Parathyroid adenoma (tissue), 2 donors: ENCODE measurements around the gene SLC8B1.

ENCODE experiments used
- H2AFZ ChIP-seq: fragments of 300-600 bp; sonication (generic); one replicate; pipeline ENCODE4 v1.7.0; 2017; ENCODE audit warnings: antibody characterized with exemption, mild to moderate bottlenecking
- H3K27ac ChIP-seq: fragments of 300-600 bp; sonication (generic); one replicate; pipeline ENCODE4 v1.7.0; 2017
- H3K27me3 ChIP-seq: fragments of 300-600 bp; sonication (generic); one replicate; pipeline ENCODE4 v1.7.0; 2017; ENCODE audit warnings: low read length; ENCODE audit not compliant: control insufficient read depth, insufficient read depth
- H3K36me3 ChIP-seq: fragments of 300-600 bp; sonication (generic); one replicate; pipeline ENCODE4 v1.7.0; 2017; ENCODE audit warnings: low read length; ENCODE audit not compliant: control insufficient read depth, insufficient read depth
- H3K4me1 ChIP-seq: fragments of 300-600 bp; sonication (generic); one replicate; pipeline ENCODE4 v1.7.0; 2017; ENCODE audit warnings: control low read depth
- H3K4me2 ChIP-seq: fragments of 300-600 bp; sonication (generic); one replicate; pipeline ENCODE4 v1.7.0; 2017; ENCODE audit warnings: low read length
- H3K4me3 ChIP-seq: fragments of 300-600 bp; sonication (generic); one replicate; pipeline ENCODE4 v1.7.0; 2017; ENCODE audit warnings: low read depth, low read length
- H3K79me2 ChIP-seq: fragments of 300-600 bp; sonication (generic); one replicate; pipeline ENCODE4 v1.7.0; 2017; ENCODE audit warnings: control low read depth
- H3K9ac ChIP-seq: fragments of 300-600 bp; sonication (generic); one replicate; pipeline ENCODE4 v1.7.0; 2017; ENCODE audit warnings: mild to moderate bottlenecking
- H3K9me3 ChIP-seq: fragments of 300-600 bp; sonication (generic); one replicate; pipeline ENCODE4 v1.7.0; 2017; ENCODE audit warnings: low read length; ENCODE audit not compliant: control insufficient read depth
- TF ChIP-seq, protein P1 (sequence below): fragments of 300-600 bp; sonication (generic); IDR thresholded peaks from one replicate; pipeline ENCODE4 v1.7.0; 2017; ENCODE audit warnings: antibody characterized with exemption, mild to moderate bottlenecking
- donor health status: primary hyperparathyroidism.

Gene SLC8B1

GRCh38 chr12:113365639-113366395 is 30.9 kb upstream of the SLC8B1 start:
- Histone ChIP-seq H3K79me2 (no peaks in the 10 kb centered on the region), H3K27me3 (no peaks in the 10 kb centered on the region), H3K9ac (no peak overlapping the region), H2AFZ (no peak overlapping the region), H3K4me2 (no peak overlapping the region), H3K4me1 (no peaks in the 10 kb centered on the region), H3K4me3 (no peak overlapping the region), H3K9me3 (no peaks in the 10 kb centered on the region), H3K27ac (no peak overlapping the region), H3K36me3 (no peaks in the 10 kb centered on the region)
- TF ChIP-seq, protein P1, sequence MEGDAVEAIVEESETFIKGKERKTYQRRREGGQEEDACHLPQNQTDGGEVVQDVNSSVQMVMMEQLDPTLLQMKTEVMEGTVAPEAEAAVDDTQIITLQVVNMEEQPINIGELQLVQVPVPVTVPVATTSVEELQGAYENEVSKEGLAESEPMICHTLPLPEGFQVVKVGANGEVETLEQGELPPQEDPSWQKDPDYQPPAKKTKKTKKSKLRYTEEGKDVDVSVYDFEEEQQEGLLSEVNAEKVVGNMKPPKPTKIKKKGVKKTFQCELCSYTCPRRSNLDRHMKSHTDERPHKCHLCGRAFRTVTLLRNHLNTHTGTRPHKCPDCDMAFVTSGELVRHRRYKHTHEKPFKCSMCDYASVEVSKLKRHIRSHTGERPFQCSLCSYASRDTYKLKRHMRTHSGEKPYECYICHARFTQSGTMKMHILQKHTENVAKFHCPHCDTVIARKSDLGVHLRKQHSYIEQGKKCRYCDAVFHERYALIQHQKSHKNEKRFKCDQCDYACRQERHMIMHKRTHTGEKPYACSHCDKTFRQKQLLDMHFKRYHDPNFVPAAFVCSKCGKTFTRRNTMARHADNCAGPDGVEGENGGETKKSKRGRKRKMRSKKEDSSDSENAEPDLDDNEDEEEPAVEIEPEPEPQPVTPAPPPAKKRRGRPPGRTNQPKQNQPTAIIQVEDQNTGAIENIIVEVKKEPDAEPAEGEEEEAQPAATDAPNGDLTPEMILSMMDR = no peak

GRCh38 chr12:113364698-113365097 is 29.8 kb upstream of the SLC8B1 start:
- Histone ChIP-seq H3K9ac (no peak overlapping the region), H3K4me2 (no peak overlapping the region), H2AFZ (no peak overlapping the region), H3K27me3 (no peaks in the 10 kb centered on the region), H3K27ac (no peak overlapping the region), H3K36me3 (no peaks in the 10 kb centered on the region), H3K9me3 (no peaks in the 10 kb centered on the region), H3K4me1 (no peaks in the 10 kb centered on the region), H3K4me3 (no peak overlapping the region), H3K79me2 (no peaks in the 10 kb centered on the region)
- TF ChIP-seq, protein P1 = no peak

- Histone ChIP-seq H3K4me3 (no peak overlapping the region), H3K4me2 (no peak overlapping the region), H3K4me1 (peaks cover 7% of the 10 kb centered on the region), H3K79me2 (no peaks in the 10 kb centered on the region), H3K36me3 (no peaks in the 10 kb centered on the region), H2AFZ (no peak overlapping the region), H3K9ac (no peak overlapping the region), H3K9me3 (no peaks in the 10 kb centered on the region), H3K27me3 (no peaks in the 10 kb centered on the region), H3K27ac (no peak overlapping the region)
- TF ChIP-seq, protein P1 = no peak
These were observed 26.9 kb upstream of the SLC8B1 start for GRCh38 chr12:113361574-113362370.

DNA sequence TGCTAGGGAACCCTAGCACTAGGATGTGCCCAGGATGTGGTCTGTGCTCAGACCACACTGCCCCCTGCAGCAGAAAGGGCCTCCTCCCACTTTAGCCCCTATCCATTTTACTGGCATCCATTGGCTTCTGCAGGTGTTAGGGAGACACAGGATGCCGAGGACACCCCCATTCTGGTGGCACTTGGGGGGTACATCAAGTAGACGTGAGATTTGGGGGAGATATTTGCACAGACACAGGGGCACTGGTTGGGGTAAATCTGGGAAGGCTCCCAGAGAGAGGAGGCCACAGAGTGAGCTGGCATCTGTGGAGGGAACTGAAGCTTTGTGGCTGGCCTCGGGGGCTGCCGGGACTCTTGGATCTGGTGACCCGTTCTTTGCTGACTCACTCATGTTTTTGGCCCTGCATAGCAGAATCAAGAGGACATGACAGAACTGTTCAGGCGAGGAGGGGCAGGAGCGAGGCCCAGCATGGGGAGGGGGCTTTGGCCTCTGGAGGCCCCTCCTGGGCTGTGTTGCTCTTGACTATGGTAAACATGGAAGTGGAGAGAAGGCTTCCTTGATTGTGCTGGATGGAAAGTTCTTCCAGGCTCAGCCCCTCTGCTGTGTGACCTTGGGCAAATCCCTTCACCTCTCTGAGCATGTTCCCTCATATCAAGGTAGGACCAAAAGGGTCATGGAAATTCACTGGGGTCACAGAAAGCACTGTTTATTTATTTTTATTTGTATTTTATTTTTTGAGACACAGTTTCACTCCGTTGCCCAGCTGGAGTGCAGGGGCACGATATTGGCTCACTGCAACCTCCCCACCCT is 25.2 kb upstream of the SLC8B1 start:
- TF ChIP-seq, protein P1 = no peak
- Histone ChIP-seq H3K36me3 (no peaks in the 10 kb centered on the region), H3K9me3 (no peaks in the 10 kb centered on the region), H3K79me2 (no peaks in the 10 kb centered on the region), H3K27ac (no peak overlapping the region), H3K4me2 (no peak overlapping the region), H3K4me3 (no peak overlapping the region), H3K27me3 (no peaks in the 10 kb centered on the region), H2AFZ (no peak overlapping the region), H3K4me1 (peaks cover 7% of the 10 kb centered on the region), H3K9ac (no peak overlapping the region)
